NCI-H2196 (cell line): ENCODE measurements around the gene PDPN.

Source experiments
- DNase-seq: peaks from one replicate; lab custom pipeline; 2025; ENCODE audit not compliant: unreplicated experiment; lab: John Stamatoyannopoulos, UW

Gene PDPN

GRCh38 chr1:13616234-13616633 is 32.6 kb downstream of the PDPN start:
- DNase-seq, result no peak

GRCh38 chr1:13617108-13617507 is 33.5 kb downstream of the PDPN start:
- DNase-seq, result no peak

GRCh38 chr1:13617773-13618172 is 34.1 kb downstream of the PDPN start:
- DNase-seq, result no peak

- DNase-seq, result no peak
Measured at GRCh38 chr1:13618483-13618882, 34.9 kb downstream of the PDPN start.

GRCh38 chr1:13619909-13620308 is 36.3 kb downstream of the PDPN start:
- no peak for DNase-seq

GRCh38 chr1:13620825-13621224 is 37.2 kb downstream of the PDPN start:
- no peak for DNase-seq

- DNase-seq, result no peak
Measured at GRCh38 chr1:13622446-13622845, 38.8 kb downstream of the PDPN start.

- no peak for DNase-seq
Measured at GRCh38 chr1:13623021-13623637, 39.5 kb downstream of the PDPN start.

GRCh38 chr1:13624526-13624925 is 40.9 kb downstream of the PDPN start:
- no peak for DNase-seq

GRCh38 chr1:13627127-13627526 is 43.5 kb downstream of the PDPN start:
- no peak for DNase-seq

GRCh38 chr1:13628218-13628617 is 44.6 kb downstream of the PDPN start:
- DNase-seq, result no peak

GRCh38 chr1:13628711-13629110 is 45.1 kb downstream of the PDPN start:
- DNase-seq, result no peak

- DNase-seq, result no peak
Measured at GRCh38 chr1:13642306-13643004, 58.8 kb downstream of the PDPN start.

- no peak for DNase-seq
Measured at GRCh38 chr1:13643017-13643416, 59.4 kb downstream of the PDPN start.

- DNase-seq, result no peak
Measured at GRCh38 chr1:13646521-13646920, 62.9 kb downstream of the PDPN start.

GRCh38 chr1:13651279-13651678 is 67.6 kb downstream of the PDPN start:
- DNase-seq, result no peak

GRCh38 chr1:13652238-13652637 is 68.6 kb downstream of the PDPN start:
- no peak for DNase-seq

- DNase-seq, result no peak
Measured at GRCh38 chr1:13661539-13661938, 77.9 kb downstream of the PDPN start.

GRCh38 chr1:13662493-13662892 is 78.9 kb downstream of the PDPN start:
- no peak for DNase-seq

- DNase-seq, result no peak
Measured at GRCh38 chr1:13663969-13664368, 80.3 kb downstream of the PDPN start.

GRCh38 chr1:13664451-13664850 is 80.8 kb downstream of the PDPN start:
- no peak for DNase-seq

GRCh38 chr1:13666317-13666716 is 82.7 kb downstream of the PDPN start:
- DNase-seq, result no peak
